DOHH2 (cell line): ENCODE data around the gene ADAM10.

Source experiments
- H3F3A ChIP-seq: fragments of 200-600 bp; sonication (generic), shearing (Covaris generic); 2 replicates; pipeline ENCODE4 v1.6.0; 2016; ENCODE audit warnings: antibody characterized with exemption, mild to moderate bottlenecking; ENCODE audit not compliant: control insufficient read depth, insufficient read depth
- H3K27ac ChIP-seq: fragments of 200-600 bp; sonication (generic); 2 replicates; pipeline ENCODE4 v1.5.1; 2014; ENCODE audit warnings: low read depth, mild to moderate bottlenecking, low read length, moderate library complexity
- H3K27me3 ChIP-seq: fragments of 200-600 bp; sonication (generic); 2 replicates; pipeline ENCODE4 v1.6.1; 2014; ENCODE audit warnings: mild to moderate bottlenecking, low read length, mixed read lengths; ENCODE audit not compliant: control insufficient read depth
- H3K36me3 ChIP-seq: fragments of 200-600 bp; sonication (generic); 2 replicates; pipeline ENCODE4 v1.6.1; 2014; ENCODE audit warnings: mild to moderate bottlenecking, low read length, moderate library complexity, mixed read lengths; ENCODE audit not compliant: control insufficient read depth
- H3K4me1 ChIP-seq: fragments of 200-600 bp; sonication (generic); 2 replicates; pipeline ENCODE4 v1.6.1; 2014; ENCODE audit warnings: mild to moderate bottlenecking, low read length, mixed read lengths; ENCODE audit not compliant: control insufficient read depth
- H3K4me2 ChIP-seq: fragments of 200-600 bp; sonication (generic); 2 replicates; pipeline ENCODE4 v1.6.0; 2014; ENCODE audit warnings: mild to moderate bottlenecking, low read length, moderate library complexity
- H3K4me3 ChIP-seq: fragments of 200-600 bp; sonication (generic); 2 replicates; pipeline ENCODE4 v1.5.1; 2014; ENCODE audit warnings: mild to moderate bottlenecking, low read length, mixed read lengths
- H3K79me2 ChIP-seq: fragments of 200-600 bp; sonication (generic); 2 replicates; pipeline ENCODE4 v1.6.1; 2014; ENCODE audit warnings: mild to moderate bottlenecking, low read length, mixed read lengths; ENCODE audit not compliant: control insufficient read depth
- H3K9me2 ChIP-seq: fragments of 200-600 bp; sonication (generic); replicated peaks from 2 replicates; pipeline ENCODE4 v1.6.1; 2014; ENCODE audit warnings: mild to moderate bottlenecking, low read length, mixed read lengths; ENCODE audit not compliant: control insufficient read depth
- H3K9me3 ChIP-seq: fragments of 200-600 bp; sonication (generic); 2 replicates; pipeline ENCODE4 v1.6.1; 2014; ENCODE audit warnings: antibody characterized with exemption, low read length, mixed read lengths; ENCODE audit not compliant: control insufficient read depth, insufficient read depth
- H4K20me1 ChIP-seq: fragments of 200-600 bp; sonication (generic); 2 replicates; pipeline ENCODE4 v1.6.0; 2014; ENCODE audit warnings: low read depth, mild to moderate bottlenecking, antibody characterized with exemption, low read length, moderate library complexity; ENCODE audit not compliant: control insufficient read depth, insufficient read depth
- CTCF ChIP-seq: fragments of 200-600 bp; sonication (generic); IDR thresholded peaks from one replicate; pipeline ENCODE4 v1.5.1; 2014; ENCODE audit warnings: antibody characterized with exemption, mild to moderate bottlenecking, low read depth, low read length; ENCODE audit not compliant: poor library complexity, severe bottlenecking
- EZH2phosphoT487 ChIP-seq: fragments of 200-600 bp; sonication (generic); IDR thresholded peaks from 2 replicates; pipeline ENCODE4 v1.6.1; 2017; ENCODE audit warnings: borderline replicate concordance, mild to moderate bottlenecking, antibody characterized with exemption, low read length, moderate library complexity, mixed read lengths

The ADAM10 gene

GRCh38 chr15:58734859-58735258, 14.6 kb downstream of the ADAM10 start:
- no peak overlapping the region for H3K4me2 ChIP-seq
- no peak for TF ChIP-seq EZH2phosphoT487
- TF ChIP-seq CTCF = no peak
- no peaks in the 10 kb centered on the region for H3K36me3 ChIP-seq
- H3K4me3 ChIP-seq = no peak overlapping the region
- H3K4me1 ChIP-seq = peaks cover 4% of the 10 kb centered on the region; the same call in 1 of the 2 replicates
- peaks cover 94% of the 10 kb centered on the region for H3K79me2 ChIP-seq
- no peak overlapping the region for H3K27ac ChIP-seq
- H3K27me3 ChIP-seq = no peaks in the 10 kb centered on the region
- H3F3A ChIP-seq = no peaks in the 10 kb centered on the region
- H4K20me1 ChIP-seq = peaks cover 21% of the 10 kb centered on the region; the same call in 1 of the 2 replicates
- H3K9me2 ChIP-seq = no peaks in the 10 kb centered on the region
- no peaks in the 10 kb centered on the region for H3K9me3 ChIP-seq

- Histone ChIP-seq H3K4me2 (no peak overlapping the region), H3K4me1 (0 out of 2 replicates have a peak, but pooled peaks cover 4% of the 10 kb centered on the region), H3K9me2 (no peaks in the 10 kb centered on the region), H3K4me3 (no peak overlapping the region), H3K27ac (no peak overlapping the region), H3K27me3 (no peaks in the 10 kb centered on the region), H3K9me3 (no peaks in the 10 kb centered on the region), H3K36me3 (no peaks in the 10 kb centered on the region), H3F3A (no peaks in the 10 kb centered on the region), H3K79me2 (peaks cover 95% of the 10 kb centered on the region), H4K20me1 (peaks cover 15% of the 10 kb centered on the region; the same call in 1 of the 2 replicates)
- TF ChIP-seq EZH2phosphoT487 (no peak), CTCF (no peak)
These were observed 16.7 kb downstream of the ADAM10 start for GRCh38 chr15:58732625-58733363.

DNA sequence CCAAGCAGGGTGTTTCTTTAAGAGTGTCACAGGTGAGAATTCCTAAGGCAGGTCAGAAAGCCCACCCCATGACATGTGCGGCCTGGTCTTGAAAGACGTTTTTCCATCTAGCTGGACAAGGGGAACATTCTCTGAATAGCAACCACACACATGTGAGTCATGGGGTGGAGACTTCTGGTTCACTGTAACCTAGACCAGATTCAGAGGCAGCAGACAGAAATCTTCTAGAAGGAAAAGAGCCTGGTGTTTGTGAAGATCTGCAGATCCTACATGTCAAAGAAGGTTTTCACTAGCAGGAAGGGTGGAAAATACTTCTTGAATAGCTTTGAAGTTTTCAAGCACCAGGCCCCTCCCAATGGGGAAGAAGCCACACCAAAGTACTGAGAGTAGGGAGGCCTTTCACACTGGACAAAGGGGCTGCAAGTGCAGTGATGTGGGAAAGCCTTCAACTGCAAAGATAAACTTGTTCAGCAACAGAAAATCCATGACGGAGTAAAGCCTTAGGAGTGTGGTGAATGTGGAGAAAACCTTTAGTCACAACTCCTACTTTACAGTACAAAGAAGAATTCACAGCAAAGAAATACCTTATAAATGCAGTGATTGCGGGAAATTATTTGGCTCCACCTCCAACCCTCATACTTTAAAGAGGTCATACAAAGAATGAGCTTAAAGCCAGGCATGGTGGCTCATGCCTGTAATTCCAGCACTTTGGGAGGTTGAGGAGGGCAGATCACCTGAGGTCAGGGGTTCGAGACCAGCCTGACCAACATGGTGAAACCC, 17.6 kb downstream of the ADAM10 start:
- H3K4me2 ChIP-seq = no peak overlapping the region
- H3K27ac ChIP-seq = no peak overlapping the region
- no peak overlapping the region for H3K4me3 ChIP-seq
- no peaks in the 10 kb centered on the region for H3F3A ChIP-seq
- H4K20me1 ChIP-seq = 0 out of 2 replicates have a peak, but pooled peaks cover 8% of the 10 kb centered on the region
- H3K27me3 ChIP-seq = no peaks in the 10 kb centered on the region
- H3K9me3 ChIP-seq = no peaks in the 10 kb centered on the region
- H3K79me2 ChIP-seq = peaks cover 95% of the 10 kb centered on the region
- no peaks in the 10 kb centered on the region for H3K9me2 ChIP-seq
- H3K4me1 ChIP-seq = 0 out of 2 replicates have a peak, but pooled peaks cover 4% of the 10 kb centered on the region
- TF ChIP-seq EZH2phosphoT487 (no peak), CTCF (no peak)
- no peaks in the 10 kb centered on the region for H3K36me3 ChIP-seq
